GM18520 (cell line): Measurements from ENCODE around the gene MARCHF3.
A peak's percentile ranks its signal among the peaks of the same experiment; 100 is the strongest.
"Not testable (repeated sequence)": the region's sequence is repeated elsewhere in the genome, so short reads cannot be mapped to it uniquely, and the experiment has no call there.

ENCODE experiments used
- ATAC-seq: cut with Tn5 transposase; IDR thresholded peaks from one replicate; pipeline ENCODE4 v1.9.1; 2021; ENCODE audit not compliant: unreplicated experiment

MARCHF3 gene

DNA sequence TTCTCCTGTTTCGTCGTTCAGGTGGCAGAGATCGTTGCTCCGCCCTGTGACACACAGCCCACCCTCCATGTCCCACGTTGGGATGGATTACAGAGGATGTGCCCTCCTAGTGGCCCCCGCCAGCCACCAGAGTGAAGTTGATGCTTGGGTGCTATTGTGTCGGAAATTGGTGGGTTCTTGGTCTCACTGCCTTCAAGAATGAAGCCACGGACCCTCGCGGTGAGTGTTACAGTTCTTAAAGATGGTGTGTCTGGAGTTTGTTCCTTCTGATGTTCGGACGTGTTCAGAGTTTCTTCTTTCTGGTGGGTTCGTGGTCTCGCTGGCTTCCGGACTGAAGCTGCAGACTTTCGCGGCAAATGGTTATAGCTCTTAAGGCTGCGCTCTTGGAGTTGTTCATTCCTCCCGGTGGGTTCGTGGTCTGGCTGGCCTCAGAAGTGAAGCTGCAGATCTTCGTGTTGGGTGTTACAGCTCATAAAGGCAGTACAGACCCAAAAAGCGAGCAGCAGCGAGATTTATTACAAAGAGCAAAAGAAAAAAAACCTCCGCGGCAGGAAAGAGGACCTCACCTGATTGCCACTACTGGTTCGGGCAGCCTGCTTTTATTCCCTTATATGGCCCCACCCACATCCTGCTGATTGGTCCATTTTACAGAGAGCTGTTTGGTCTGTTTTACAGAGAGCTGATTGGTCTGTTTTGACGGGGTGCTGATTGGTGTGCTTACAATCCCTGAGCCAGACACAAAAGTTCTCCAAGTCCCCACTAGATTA lies 176.6 kb downstream of the MARCHF3 start:
- ATAC-seq: not testable (repeated sequence)

DNA sequence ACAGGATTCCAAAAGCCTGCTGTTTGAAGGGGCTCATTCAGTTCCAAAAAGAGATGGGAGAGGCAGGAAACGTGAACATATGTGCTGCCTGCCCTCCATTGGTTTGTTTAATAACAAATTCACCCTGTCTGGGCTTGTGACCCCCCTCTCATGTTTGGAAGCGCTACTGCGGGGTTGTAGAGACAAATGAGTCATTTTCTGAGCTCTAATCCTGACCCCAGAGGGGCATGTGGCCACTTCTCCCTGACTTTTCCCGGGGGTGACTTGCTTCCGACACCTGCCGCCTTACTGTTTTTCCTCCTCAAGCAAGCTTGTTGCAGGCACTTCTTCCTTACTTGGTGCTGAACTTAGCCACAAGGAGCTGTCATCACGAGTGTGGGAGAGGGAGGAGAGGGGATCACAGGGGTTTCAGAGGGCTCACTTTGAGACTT lies 177.5 kb downstream of the MARCHF3 start:
- no peak for ATAC-seq

DNA sequence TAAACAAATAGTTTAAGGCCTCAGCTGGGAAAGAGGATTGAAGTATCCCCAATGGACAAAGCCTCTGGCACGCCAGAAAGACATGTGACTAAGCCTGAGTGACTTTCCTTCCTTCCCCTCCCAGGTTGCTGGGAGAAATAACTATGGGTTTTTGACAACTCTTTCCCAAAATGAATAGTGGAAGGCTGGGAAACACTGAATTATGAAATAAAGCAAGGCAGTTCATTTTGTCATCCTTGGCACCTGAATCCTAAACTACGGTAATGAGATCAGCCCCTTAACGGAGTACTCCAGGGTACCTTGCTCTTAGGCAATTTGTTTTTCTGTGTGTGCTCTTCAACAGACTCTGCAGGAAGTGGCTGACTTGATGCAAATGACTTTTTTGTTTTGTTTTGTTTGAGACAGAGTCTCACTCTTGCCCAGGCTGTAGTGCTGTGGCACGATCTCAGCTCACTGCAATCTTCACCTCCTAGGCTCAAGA lies 178.2 kb downstream of the MARCHF3 start:
- peak; percentile 95 for ATAC-seq

DNA sequence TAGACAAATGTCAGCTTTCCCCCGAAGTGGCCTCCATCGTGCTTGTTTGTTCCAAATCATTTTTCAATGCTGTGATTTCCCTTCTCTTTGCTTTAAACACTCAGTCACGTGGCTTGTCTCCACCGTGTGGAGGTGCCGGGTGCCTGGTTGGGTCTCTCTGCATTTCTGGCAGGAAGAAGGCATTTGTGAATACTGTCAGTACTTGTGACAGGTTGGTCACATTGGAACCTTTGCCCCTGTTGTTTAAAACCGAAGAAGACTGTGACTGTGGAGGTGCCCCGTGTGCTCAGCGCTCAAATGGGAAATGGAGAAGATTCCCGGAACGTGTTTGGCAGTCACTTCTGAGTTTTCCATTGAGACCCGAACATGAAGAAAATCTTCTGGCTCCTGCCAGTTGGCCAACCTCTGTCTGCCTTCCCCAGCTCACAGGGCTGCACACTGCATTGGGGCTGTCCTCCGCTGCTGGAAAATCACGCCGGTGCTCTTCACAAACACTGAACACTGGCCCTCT lies 178.8 kb downstream of the MARCHF3 start:
- no peak for ATAC-seq

DNA sequence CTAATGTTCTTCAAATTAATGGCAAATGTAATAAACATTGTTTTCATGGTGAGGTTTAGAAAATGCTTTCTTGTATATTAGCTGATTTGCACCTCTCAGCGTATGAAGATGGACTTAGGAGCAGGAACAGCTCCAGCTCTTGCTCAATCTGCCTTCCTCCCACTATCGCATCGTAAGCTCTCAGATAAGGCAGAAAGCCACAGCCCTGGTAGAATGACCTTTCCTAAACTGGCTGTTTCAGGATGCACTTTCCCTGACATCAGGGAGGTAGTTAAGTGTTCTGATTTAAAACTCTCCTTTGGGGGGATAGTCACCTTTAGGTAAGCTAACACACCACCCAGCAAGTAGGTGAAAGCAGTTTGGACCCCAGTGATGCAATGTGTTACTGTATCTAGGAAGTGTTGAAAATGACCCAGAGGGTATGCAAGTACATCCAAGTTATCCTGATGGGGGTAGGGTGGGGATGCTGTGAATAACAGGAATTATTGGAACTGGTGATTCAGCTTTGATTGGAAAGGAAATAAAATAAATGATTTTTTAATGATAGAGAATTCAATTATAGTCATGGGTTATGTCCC lies 181.2 kb downstream of the MARCHF3 start:
- no peak for ATAC-seq

DNA sequence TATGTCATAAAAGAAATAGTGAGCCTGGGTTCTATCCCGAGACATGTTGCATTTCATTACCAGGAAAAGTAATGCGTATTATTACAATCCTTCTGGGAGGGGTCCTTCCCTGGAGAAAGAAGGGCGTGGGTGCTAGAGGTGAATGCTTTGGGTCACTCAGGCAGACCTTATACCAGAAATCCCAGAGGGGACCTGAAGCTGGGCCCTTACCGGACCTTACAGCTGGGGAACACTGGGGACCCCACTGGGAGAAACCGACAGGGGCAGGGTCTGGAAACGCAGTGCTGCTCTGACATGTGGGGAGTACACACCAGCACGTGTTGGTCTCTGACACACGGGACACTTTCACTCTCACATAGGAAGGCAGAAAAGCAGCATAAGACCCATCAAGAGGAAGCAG lies 182.1 kb downstream of the MARCHF3 start:
- ATAC-seq: no peak

DNA sequence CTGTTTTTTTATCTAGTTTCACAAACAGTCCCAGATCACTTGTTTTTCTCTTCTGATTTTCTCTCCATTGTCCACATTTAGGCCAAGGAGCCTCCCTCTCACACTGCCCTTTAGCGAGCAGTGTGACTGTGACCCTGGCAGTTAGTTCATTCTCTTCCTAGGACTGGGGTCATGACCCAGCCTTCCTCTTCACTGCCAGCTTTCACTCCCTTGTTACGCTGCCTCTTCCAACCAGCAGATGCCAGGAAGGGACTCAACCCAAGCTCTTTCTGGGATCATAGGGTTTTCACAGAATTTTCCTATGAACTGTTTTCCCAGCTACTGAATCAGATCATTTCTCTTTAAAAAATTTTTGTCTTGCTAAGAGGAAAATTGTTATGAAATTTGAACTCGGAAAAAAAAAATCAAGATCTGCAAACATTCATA lies 182.5 kb downstream of the MARCHF3 start:
- ATAC-seq: no peak

DNA sequence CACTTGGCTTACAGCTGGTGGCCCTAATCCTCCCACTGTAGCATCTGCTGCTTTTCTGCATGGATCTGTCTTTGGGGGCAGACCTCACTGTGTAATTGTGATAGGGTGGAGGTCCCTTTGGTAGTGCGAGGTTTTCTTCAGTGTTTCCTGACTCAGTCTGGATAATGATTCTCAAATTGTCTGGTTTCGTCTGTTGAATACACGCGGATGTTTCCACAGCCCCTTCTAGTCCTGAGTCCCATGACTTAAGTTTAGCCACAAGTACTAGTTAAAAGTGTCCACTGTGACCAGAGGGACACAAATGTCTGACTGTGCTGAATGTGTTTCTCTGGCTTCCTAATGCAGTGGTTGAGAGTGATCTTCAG lies 182.9 kb downstream of the MARCHF3 start:
- ATAC-seq: no peak

DNA sequence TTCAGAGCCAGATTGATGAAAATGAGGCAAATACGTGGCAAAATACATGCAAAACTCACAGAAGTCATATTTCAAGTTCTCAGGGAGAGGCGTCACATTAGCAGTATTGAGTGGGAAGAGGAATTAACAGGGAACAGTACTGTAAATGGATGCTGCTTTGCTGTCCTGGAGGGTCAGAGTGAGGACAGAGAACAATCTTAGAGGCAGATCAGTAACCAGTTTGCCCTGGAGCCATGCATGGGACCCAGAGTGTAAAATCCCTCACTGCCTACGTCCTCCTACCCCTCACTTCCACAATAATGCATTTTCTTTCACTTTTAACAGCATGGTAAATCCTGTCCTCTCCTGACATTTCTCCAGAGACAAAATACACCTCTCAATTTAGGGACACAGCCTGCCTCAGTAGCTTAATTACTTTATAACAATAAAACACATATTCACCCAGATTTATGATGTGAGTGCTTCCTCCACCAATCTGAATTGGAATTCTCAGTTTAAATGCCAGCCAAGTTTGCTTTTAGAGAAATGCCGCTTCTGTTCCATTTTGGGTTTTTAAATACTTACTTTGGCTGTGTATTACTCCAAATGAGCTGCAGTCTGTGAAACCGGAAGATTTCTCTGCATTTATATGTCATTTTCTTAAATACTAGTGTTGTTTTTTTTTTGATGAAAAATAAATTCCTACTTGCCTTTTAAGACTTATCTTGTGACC lies 183.5 kb downstream of the MARCHF3 start:
- ATAC-seq: no peak

DNA sequence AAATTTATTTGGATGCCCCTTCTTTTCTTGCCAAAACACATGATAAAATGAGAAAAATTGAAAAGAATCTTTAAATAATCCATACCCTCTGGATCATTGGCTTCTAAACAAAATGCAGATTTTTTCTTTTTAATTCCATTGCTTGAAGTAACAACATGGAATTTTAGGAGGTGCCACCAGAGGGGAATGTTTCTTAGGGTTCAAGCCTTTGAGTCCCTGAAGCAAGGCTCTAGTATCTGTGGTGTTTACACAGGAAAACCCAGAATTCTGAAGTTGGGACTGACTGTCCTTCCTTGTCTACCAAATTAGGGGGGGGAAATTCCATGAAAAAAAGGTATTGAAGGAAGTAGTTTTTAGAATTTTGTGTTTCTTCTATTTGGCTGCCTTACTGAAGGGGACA lies 184.0 kb downstream of the MARCHF3 start:
- ATAC-seq: no peak

DNA sequence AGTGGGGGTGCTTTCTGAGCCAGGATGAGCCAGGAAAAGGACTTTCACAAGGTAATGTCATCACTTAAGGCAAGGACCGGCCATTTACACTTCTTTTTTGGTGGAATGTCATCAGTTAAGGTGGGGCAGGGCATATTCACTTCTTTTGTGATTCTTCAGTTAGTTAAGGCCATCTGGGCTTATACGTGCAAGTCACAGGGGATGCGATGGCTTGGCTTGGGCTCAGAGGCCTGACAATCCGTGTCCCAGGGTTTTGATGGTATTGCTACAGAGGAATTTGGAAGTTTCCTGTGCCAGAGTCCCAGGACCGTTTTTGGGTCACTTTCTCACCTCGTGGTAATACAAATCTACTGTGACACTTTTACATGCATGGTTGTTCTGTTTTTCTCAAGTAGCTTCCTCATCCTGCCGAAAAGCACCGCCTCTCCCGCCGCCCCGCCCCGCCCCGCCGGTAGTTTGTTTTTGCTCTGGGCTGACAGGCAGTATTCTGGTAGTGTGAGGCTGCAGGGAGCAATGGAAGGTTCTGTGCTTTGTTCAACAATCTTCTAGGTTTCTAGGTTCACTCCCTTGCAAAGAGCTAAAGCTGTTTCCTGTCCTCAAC lies 184.8 kb downstream of the MARCHF3 start:
- ATAC-seq: not testable (repeated sequence)

DNA sequence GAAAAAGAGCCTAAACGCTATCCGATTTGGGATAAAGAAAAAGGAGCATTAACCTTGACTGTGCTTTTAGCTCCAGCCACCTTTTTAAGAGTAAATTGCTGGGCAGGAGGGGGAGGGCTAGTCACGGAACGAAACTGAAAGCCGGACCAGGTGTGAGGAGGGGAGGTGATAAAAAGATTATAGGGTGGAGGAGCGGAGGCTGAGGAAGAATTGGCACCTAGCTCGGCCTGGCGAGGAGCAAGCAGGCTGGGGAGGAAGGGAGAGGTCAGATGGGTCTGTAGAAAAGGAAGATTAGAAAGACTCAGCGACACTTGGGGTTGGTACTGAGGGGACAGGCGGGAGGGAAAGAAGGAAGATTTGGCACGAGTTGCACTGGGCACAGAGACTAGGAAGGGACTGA lies 187.0 kb downstream of the MARCHF3 start:
- not testable (repeated sequence) for ATAC-seq

DNA sequence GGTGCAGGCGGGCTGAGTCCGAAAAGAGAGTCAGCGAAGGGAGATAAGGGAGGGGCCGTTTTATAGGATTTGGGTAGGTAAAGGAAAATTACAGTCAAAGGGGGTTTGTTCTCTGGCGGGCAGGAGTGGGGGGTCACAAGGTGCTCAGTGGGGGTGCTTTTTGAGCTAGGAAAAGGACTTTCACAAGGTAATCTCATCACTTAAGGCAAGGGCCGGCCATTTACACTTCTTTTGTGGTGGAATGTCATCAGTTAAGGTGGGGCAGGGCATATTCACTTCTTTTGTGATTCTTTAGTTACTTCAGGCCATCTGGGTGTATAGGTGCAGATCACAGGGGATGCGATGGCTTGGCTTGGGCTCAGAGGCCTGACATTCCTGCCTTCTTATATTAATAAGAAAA lies 191.0 kb downstream of the MARCHF3 start:
- not testable (repeated sequence) for ATAC-seq

DNA sequence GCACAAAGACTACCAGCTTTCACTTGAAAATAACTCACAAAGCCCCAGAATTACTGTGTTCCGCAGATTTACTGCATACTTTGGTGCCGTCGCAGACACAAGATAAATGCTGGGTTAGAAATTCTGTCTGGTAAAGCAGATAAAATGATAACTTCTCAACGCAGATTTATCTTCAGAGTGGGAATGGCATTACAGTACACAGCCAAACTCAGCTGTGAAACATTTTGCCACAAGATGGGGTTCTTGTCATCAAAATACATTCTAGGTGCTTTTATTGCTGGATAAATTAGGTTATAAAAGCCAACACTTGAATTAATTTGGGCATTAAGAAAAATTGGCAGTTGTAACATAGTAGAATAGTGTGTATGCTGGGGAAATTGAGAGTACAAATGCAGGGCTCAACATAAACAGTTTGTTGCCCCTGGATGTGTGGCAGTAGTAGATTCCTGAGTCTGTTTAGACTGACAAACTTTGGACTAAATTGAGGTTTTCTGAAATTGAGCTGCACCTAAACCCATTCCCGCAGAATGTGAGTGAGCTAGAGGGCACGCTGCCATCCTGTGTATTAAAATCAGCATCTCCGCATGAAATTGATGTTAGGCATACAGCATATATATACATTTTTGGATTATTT lies 192.3 kb downstream of the MARCHF3 start:
- no peak for ATAC-seq

DNA sequence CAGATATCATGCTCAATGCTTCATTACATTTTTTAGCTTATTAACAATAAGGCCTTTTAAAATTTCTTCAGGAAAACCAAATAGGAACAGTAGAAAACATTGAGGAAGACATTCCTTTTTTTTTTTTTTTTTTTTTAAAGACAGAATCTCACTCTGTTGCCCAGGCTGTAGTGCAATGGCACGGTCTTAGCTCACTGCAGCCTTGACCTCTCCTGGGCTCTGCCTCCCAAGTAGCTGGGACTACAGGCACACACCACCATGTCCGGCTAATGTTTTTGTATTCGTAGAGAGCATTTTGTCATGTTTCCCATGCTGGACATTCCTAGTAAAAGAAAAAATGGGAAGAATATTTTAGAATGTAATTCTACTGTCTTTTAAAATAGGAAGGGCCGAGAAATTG lies 193.1 kb downstream of the MARCHF3 start:
- ATAC-seq: no peak

DNA sequence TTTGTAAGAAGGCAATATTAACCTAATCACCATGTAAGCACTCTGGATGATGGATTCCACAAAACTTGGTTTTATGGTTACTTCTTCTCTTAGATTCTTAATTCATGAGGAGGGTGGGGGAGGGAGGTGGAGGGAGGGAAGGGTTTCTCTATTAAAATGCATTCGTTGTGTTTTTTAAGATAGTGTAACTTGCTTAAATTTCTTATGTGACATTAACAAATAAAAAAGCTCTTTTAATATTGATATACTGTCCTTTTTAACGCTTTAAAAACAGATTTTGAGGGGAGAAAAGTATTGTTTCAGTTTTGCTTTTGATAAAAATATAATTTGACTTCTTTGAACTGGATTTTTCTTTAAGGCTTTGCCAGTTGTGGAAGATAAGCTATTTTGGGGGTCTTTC lies 193.6 kb downstream of the MARCHF3 start:
- ATAC-seq: no peak

DNA sequence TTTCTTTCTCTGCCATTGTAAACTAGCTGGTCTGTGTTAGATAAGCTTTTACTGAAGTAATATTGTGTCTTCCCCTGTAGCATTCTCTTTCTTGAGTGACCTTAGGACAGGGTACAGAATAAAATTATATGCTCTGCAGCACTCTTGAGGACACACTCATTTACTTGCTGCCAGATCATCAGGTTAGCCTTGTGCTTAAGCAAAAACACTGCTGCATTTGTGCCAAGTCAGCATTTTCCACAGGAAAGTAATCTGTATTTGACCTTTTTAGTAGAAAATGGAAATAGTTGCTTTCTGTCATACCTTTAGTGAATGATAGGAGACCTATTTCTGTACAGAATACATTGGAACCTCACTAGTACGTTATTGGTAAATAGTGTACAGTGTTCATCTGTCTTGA lies 199.2 kb downstream of the MARCHF3 start:
- ATAC-seq: no peak

DNA sequence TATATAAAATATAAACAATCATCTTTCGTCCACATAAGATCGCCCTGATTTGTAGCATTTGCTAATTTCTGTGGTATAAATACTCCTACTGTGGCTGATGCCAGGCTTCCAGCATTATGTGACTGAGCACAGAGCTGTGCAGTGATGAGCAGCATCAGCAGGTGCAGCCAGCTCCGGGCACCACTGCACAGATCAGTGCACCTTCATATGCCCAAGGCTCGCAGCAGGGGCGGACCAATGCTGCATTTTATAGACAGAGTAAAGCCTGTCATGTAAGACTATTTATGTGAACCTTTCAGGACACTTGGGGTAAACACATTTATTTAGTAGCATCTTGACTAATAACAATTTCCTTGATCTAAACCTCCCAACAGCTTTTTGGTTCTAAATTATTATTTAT lies 200.3 kb downstream of the MARCHF3 start:
- ATAC-seq: no peak

DNA sequence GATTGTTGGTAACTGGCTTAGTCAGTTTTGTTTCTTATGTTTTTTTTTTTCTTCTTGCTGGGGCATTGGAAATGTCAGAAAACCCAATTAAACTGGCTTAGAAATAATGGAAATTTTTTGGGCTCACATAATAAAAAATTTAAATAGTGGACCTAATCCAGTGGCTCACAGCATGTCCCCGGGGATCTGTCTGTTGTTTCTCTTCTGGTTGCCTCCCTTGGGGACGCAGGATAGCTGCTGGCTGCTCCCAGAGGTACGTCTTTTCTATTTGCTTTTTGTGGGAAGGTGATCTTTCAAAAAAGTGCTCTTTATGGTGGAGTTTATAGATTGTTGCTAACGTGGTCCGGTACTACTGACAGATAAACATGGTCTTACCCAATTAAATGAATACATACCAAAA lies 201.3 kb downstream of the MARCHF3 start:
- ATAC-seq: no peak

DNA sequence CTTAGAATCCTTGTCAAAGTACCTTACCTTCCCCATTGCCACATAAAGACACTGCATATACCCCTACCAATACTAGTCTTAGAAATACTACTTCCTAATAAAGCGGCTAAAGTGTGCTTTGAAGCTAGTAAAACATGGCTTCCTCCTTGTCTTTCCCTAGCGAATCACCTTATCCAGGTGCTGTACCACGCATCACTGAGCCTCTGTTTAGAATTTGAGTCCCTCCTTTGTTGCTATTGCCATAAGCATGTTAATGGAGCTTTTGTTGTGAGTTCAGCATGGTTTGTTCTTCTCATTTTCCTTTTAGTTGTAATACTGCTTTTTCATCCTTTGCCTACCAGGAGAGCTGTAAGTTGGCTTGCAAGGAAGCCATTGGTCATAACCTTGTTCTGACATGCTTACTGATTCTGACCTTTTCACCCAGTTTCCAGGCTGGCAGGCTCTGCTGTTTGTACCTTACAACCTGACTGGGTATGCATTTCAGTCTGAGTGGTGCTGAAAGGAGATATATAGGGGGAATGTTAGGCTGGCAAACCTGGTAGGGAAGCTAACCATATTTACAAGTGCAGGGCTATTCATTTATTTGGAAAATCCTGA lies 203.6 kb downstream of the MARCHF3 start:
- ATAC-seq: no peak

DNA sequence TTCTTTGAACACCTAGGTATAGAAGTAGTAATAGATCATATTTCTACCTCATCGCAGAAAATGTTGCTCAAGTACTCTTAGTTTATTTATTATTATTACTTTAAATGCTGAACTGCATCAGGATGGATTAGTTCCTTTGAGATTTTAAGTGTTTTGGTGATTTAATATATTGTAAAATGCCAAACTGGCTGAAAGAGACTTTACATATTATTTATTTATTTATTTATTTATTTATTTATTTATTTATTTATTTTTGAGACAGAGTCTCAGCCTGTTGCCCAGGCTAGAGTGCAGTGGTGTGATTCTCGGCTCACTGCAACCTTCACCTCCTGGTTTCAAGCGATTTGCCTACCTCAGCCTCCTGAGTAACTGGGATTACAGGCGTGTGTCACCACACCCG lies 211.1 kb downstream of the MARCHF3 start:
- ATAC-seq: no peak
